Smooth muscle cell (in vitro differentiated cells): ENCODE results near the gene DNMT3A. TPM values are rescaled to one million over a fixed set of nuclear protein-coding genes. Genes with fewer than 3 reads are reported as not detected.

Source experiments
- DNase-seq: peaks from one replicate; lab custom pipeline; 2025; ENCODE audit not compliant: unreplicated experiment; lab: John Stamatoyannopoulos, UW
- H2AFZ ChIP-seq: fragments of 200-600 bp; sonication (generic); 2 replicates; pipeline ENCODE4 v1.6.0; 2016; ENCODE audit warnings: antibody characterized with exemption, low read depth, mild to moderate bottlenecking
- H3F3A ChIP-seq: fragments of 200-600 bp; sonication (generic); 2 replicates; pipeline ENCODE4 v1.6.0; 2017; ENCODE audit warnings: antibody characterized with exemption, low read depth
- H3K27ac ChIP-seq: fragments of 200-600 bp; sonication (generic); 2 replicates; pipeline ENCODE4 v1.5.1; 2016; ENCODE audit warnings: low read depth, mild to moderate bottlenecking
- H3K27me3 ChIP-seq: fragments of 200-600 bp; sonication (generic); 2 replicates; pipeline ENCODE4 v1.6.1; 2016; ENCODE audit warnings: low read depth, mild to moderate bottlenecking
- H3K36me3 ChIP-seq: fragments of 200-600 bp; sonication (generic); 2 replicates; pipeline ENCODE4 v1.5.1; 2016; ENCODE audit warnings: low read depth
- H3K4me1 ChIP-seq: fragments of 200-600 bp; sonication (generic); 2 replicates; pipeline ENCODE4 v1.5.1; 2016; ENCODE audit warnings: low read depth
- H3K4me2 ChIP-seq: fragments of 200-600 bp; sonication (generic); 2 replicates; pipeline ENCODE4 v1.6.0; 2016; ENCODE audit warnings: mild to moderate bottlenecking
- H3K4me3 ChIP-seq: fragments of 200-600 bp; sonication (generic); 2 replicates; pipeline ENCODE4 v1.5.1; 2016; ENCODE audit warnings: mild to moderate bottlenecking
- H3K79me2 ChIP-seq: fragments of 200-600 bp; sonication (generic); 2 replicates; pipeline ENCODE4 v1.6.0; 2016; ENCODE audit warnings: low read depth, mild to moderate bottlenecking
- H3K9ac ChIP-seq: fragments of 200-600 bp; sonication (generic); 2 replicates; pipeline ENCODE4 v1.6.0; 2016; ENCODE audit warnings: low read depth
- H3K9me3 ChIP-seq: fragments of 200-600 bp; sonication (generic); replicated peaks from 2 replicates; pipeline ENCODE4 v1.5.1; 2016; ENCODE audit warnings: low read depth
- H4K20me1 ChIP-seq: fragments of 200-600 bp; sonication (generic); 2 replicates; pipeline ENCODE4 v1.6.0; 2016; ENCODE audit warnings: low read depth
- CTCF ChIP-seq: fragments of 200-600 bp; sonication (generic); IDR thresholded peaks from 2 replicates; pipeline ENCODE4 v1.5.1; 2017; ENCODE audit warnings: borderline replicate concordance, mild to moderate bottlenecking, antibody characterized with exemption; ENCODE audit not compliant: insufficient read depth, poor library complexity, severe bottlenecking
- WGBS: methylation state at CpG from one replicate; pipeline ENCODE4 v1.1.7; 2016; ENCODE audit warnings: low lambda C conversion rate; 5-methylcytosine and 5-hydroxymethylcytosine counted together
- polyA plus RNA-seq: library from polyadenylated mRNA; unstranded; fragments of >200 nt; fragmentation: Nextera tagmentation; extraction: Ambion mirVana; gene quantifications from 2 replicates; pipeline ENCODE4 v1.2.1, GENCODE V29; 2016
- total RNA-seq: library from RNA; depleted of rRNA; stranded (reverse); fragments of >200 nt; gene quantifications from 2 replicates; pipeline ENCODE4 v1.2.3, GENCODE V29; 2014

The DNMT3A gene
- total and polyA plus RNA-seq, 2 experiments from 2014 or later = 16.4 to 19.9 TPM

GRCh38 chr2:25252291-25253152 lies 89.2 kb downstream of the DNMT3A start:
- Histone ChIP-seq H3K9me3 (no peaks in the 10 kb centered on the region), H3K27me3 (no peaks in the 10 kb centered on the region), H3K4me1 (peaks cover 35% of the 10 kb centered on the region), H4K20me1 (peaks cover 12% of the 10 kb centered on the region), H3K36me3 (no peaks in the 10 kb centered on the region), H3K4me2 (peak overlapping the region; percentile 97), H3K79me2 (peaks cover 16% of the 10 kb centered on the region), H3K27ac (peak overlapping the region; percentile 79), H2AFZ (peak overlapping the region; percentile 87), H3F3A (peaks cover 5% of the 10 kb centered on the region), H3K4me3 (peak overlapping the region; percentile 63), H3K9ac (peak overlapping the region; percentile 92)
- DNase-seq = peak; percentile 33
- no peak for TF ChIP-seq CTCF
- WGBS = 11% methylated on average over 37 of the region's 62 CpGs

- H3K9me3 ChIP-seq = no peaks in the 10 kb centered on the region
- H3K27ac ChIP-seq = peak overlapping the region; percentile 79
- no peak overlapping the region for H2AFZ ChIP-seq
- peak overlapping the region; percentile 92 for H3K9ac ChIP-seq
- H3K27me3 ChIP-seq = no peaks in the 10 kb centered on the region
- WGBS = 3% methylated on average over 40 of the region's 52 CpGs
- H3K4me2 ChIP-seq = peak overlapping the region; percentile 97
- H3K4me3 ChIP-seq = peak overlapping the region; percentile 63
- no peak for DNase-seq
- H3F3A ChIP-seq = no peaks in the 10 kb centered on the region
- peaks cover 12% of the 10 kb centered on the region for H4K20me1 ChIP-seq
- peaks cover 16% of the 10 kb centered on the region for H3K79me2 ChIP-seq
- TF ChIP-seq CTCF = no peak
- H3K4me1 ChIP-seq = peaks cover 26% of the 10 kb centered on the region
- H3K36me3 ChIP-seq = no peaks in the 10 kb centered on the region
These were observed 90.1 kb downstream of the DNMT3A start for GRCh38 chr2:25251422-25252273.

GRCh38 chr2:25251071-25251421 lies 90.7 kb downstream of the DNMT3A start:
- Histone ChIP-seq H2AFZ (no peak overlapping the region), H3K27me3 (no peaks in the 10 kb centered on the region), H3K9me3 (no peaks in the 10 kb centered on the region), H3K79me2 (peaks cover 16% of the 10 kb centered on the region), H3K27ac (peak overlapping the region; percentile 79), H3K9ac (peak overlapping the region; percentile 92), H3F3A (no peaks in the 10 kb centered on the region), H3K4me2 (peak overlapping the region; percentile 97), H3K4me3 (peak overlapping the region; percentile 63), H3K4me1 (peaks cover 22% of the 10 kb centered on the region), H3K36me3 (no peaks in the 10 kb centered on the region), H4K20me1 (peaks cover 12% of the 10 kb centered on the region)
- WGBS = 10% methylated on average over 6 of the region's 13 CpGs
- no peak for TF ChIP-seq CTCF
- no peak for DNase-seq
